HepG2 (cell line): Measurements from ENCODE around the gene CDS1. TPM values are rescaled to one million over a fixed set of nuclear protein-coding genes. Genes with fewer than 3 reads are reported as not detected.

Experiments
- ATAC-seq: fragments of 200-7000 bp; cut with Tn5 transposase; 3 replicates; pipeline ENCODE4 v1.9.1; 2020; ENCODE audit warnings: mild to moderate bottlenecking, moderate library complexity
- BruUV-seq: library from RNA; stranded (reverse); fragments of 400-500 nt; replicated peaks from 2 replicates; lab custom pipeline; 2021; lab: Mats Ljungman, UMichigan
- CTCF ChIA-PET: fragments of 300-600 bp; formaldehyde crosslinking; extraction: SDS; loops from one replicate; lab custom pipeline; 2021; ENCODE audit warnings: low total read pairs, inconsistent platforms, low intra/inter-chr PET ratio; lab: Yijun Ruan, JAX
- POLR2A ChIA-PET: fragments of 350-600 bp; sonication (Branson Sonifier 250); formaldehyde crosslinking; loops from one replicate; lab custom pipeline; 2020; ENCODE audit warnings: antibody characterized with exemption, inconsistent platforms; lab: Yijun Ruan, JAX
- DNase-seq: peaks from one replicate; pipeline ENCODE4 v3.0.0-alpha.2; 2015; ENCODE audit warnings: low spot score
- FAIRE-seq: peaks from 3 replicates; lab custom pipeline; 2011; peaks lifted over from hg19 to GRCh38; lab: Jason Lieb, UNC
- H2AFZ ChIP-seq: one replicate; pipeline ENCODE4 v1.6.1; 2011; ENCODE audit warnings: low read length, inconsistent platforms
- H3K27ac ChIP-seq: fragments of 300-600 bp; 3 replicates; pipeline ENCODE4 v1.8.0; 2011; ENCODE audit warnings: mixed run types, mild to moderate bottlenecking, mixed read lengths, low read length, inconsistent platforms; ENCODE audit not compliant: insufficient read depth; ENCODE audit errors: extremely low read length
- H3K27me3 ChIP-seq, 2 experiments: fragments of 200-600 bp in 1 of 2; 2 replicates in 1 of 2; 3 replicates in 1 of 2; pipeline versions ENCODE4 v1.6.0 to v1.8.0; 2011; ENCODE audit warnings: low read length in 2 of 2, mild to moderate bottlenecking in 2 of 2, moderate library complexity in 2 of 2, inconsistent platforms in 1 of 2; ENCODE audit not compliant: insufficient read depth in 2 of 2, control insufficient read depth in 1 of 2
- H3K36me3 ChIP-seq, 2 experiments: fragments of 200-600 bp in 1 of 2; replicated peaks in 1 of 2; 2 replicates in 1 of 2; 3 replicates in 1 of 2; pipeline versions ENCODE4 v1.5.1 to v1.8.0; 2011; ENCODE audit warnings: low read length in 2 of 2, inconsistent platforms in 1 of 2; ENCODE audit not compliant: insufficient read depth in 2 of 2, control insufficient read depth in 1 of 2
- H3K4me1 ChIP-seq: 2 replicates; pipeline ENCODE4 v1.5.1; 2012; ENCODE audit warnings: low read length, inconsistent platforms; ENCODE audit not compliant: insufficient read depth
- H3K4me2 ChIP-seq: 2 replicates; pipeline ENCODE4 v1.6.0; 2011; ENCODE audit warnings: low read depth, low read length, inconsistent platforms
- H3K4me3 ChIP-seq, 3 experiments: fragments of 200-600 bp in 1 of 3; sonication (generic), shearing (Covaris generic) in 1 of 3; replicated peaks in 1 of 3; 2 replicates each; pipeline ENCODE4 v1.5.1; 2011 to 2016; ENCODE audit warnings: low read length in 3 of 3, inconsistent platforms in 2 of 3, low read depth in 2 of 3, mild to moderate bottlenecking in 2 of 3, control low read depth in 1 of 3, mixed read lengths in 1 of 3; ENCODE audit not compliant: insufficient read depth in 1 of 3
- H3K79me2 ChIP-seq: one replicate; pipeline ENCODE4 v1.6.1; 2011; ENCODE audit warnings: low read length, inconsistent platforms; ENCODE audit not compliant: insufficient read depth
- H3K9ac ChIP-seq: 2 replicates; pipeline ENCODE4 v1.6.0; 2011; ENCODE audit warnings: mild to moderate bottlenecking, low read depth, low read length, inconsistent platforms; ENCODE audit not compliant: insufficient read depth
- H3K9me3 ChIP-seq: 2 replicates; pipeline ENCODE4 v1.5.1; 2012; ENCODE audit warnings: mild to moderate bottlenecking, low read length
- H4K20me1 ChIP-seq: 2 replicates; pipeline ENCODE4 v1.6.0; 2011; ENCODE audit warnings: inconsistent platforms, mild to moderate bottlenecking, low read length, moderate library complexity; ENCODE audit not compliant: insufficient read depth
- DNMT3B ChIP-seq: conservative IDR thresholded peaks from 2 replicates; pipeline ENCODE4 v1.6.1; 2016; ENCODE audit warnings: missing biosample characterization, control low read depth
- GFI1 ChIP-seq: sonication (generic); formaldehyde crosslinking; IDR thresholded peaks from 2 replicates; pipeline ENCODE4 v1.5.0; 2020; ENCODE audit warnings: missing genetic modification reagents, mild to moderate bottlenecking, borderline replicate concordance
- LRRFIP1 ChIP-seq: sonication (generic); formaldehyde crosslinking; conservative IDR thresholded peaks from 2 replicates; pipeline ENCODE4 v1.4.0; 2020; ENCODE audit warnings: missing genetic modification reagents
- MXD3 ChIP-seq: IDR thresholded peaks from 2 replicates; pipeline ENCODE4 v1.6.1; 2016; ENCODE audit warnings: mild to moderate bottlenecking, missing biosample characterization, missing genetic modification reagents
- MZF1 ChIP-seq: sonication (generic); formaldehyde crosslinking; IDR thresholded peaks from 2 replicates; pipeline ENCODE4 v1.8.1; 2023; ENCODE audit warnings: mild to moderate bottlenecking, missing genetic modification reagents, borderline replicate concordance
- PRDM4 ChIP-seq: sonication (generic); formaldehyde crosslinking; IDR thresholded peaks from 2 replicates; pipeline ENCODE4 v1.9.0; 2021; ENCODE audit warnings: missing genetic modification reagents, borderline replicate concordance
- REXO4 ChIP-seq: sonication (generic); formaldehyde crosslinking; IDR thresholded peaks from 2 replicates; pipeline ENCODE4 v1.8.0; 2022; ENCODE audit warnings: missing genetic modification reagents, mild to moderate bottlenecking, borderline replicate concordance
- SOX5 ChIP-seq: IDR thresholded peaks from 2 replicates; pipeline ENCODE4 v1.6.1; 2016; ENCODE audit warnings: borderline replicate concordance
- TAF1 ChIP-seq: sonication (generic); formaldehyde crosslinking; IDR thresholded peaks from 2 replicates; pipeline ENCODE4 v1.4.0; 2020; ENCODE audit warnings: missing genetic modification reagents
- ZBTB34 ChIP-seq: sonication (generic); formaldehyde crosslinking; IDR thresholded peaks from 2 replicates; pipeline ENCODE4 v1.8.0; 2022; ENCODE audit warnings: mild to moderate bottlenecking, missing genetic modification reagents
- ZFY ChIP-seq: sonication (generic); formaldehyde crosslinking; IDR thresholded peaks from 2 replicates; pipeline ENCODE4 v1.4.0; 2020; ENCODE audit warnings: missing genetic modification reagents
- ZNF232 ChIP-seq: sonication (generic); formaldehyde crosslinking; IDR thresholded peaks from 2 replicates; pipeline ENCODE4 v1.4.0; 2020; ENCODE audit warnings: missing genetic modification reagents, borderline replicate concordance
- ZNF33A ChIP-seq: sonication (generic); formaldehyde crosslinking; IDR thresholded peaks from 2 replicates; pipeline ENCODE4 v1.5.1; 2020; ENCODE audit warnings: missing genetic modification reagents, mild to moderate bottlenecking, moderate library complexity, borderline replicate concordance
- ZNF883 ChIP-seq: sonication (generic); formaldehyde crosslinking; IDR thresholded peaks from 2 replicates; pipeline ENCODE4 v1.5.1; 2020; ENCODE audit warnings: mild to moderate bottlenecking, missing genetic modification reagents; ENCODE audit errors: not compliant biosample characterization
- WGBS: methylation state at CpG from one replicate; pipeline ENCODE4 v1.1.6; 2017; ENCODE audit warnings: low lambda C conversion rate; 5-methylcytosine and 5-hydroxymethylcytosine counted together
- in situ Hi-C: cut with HindIII; loops from 2 replicates; pipeline ENCODE4 v1.10.0; 2017; ENCODE audit warnings: low pct_unique_long_range_greater_than_20kb; ENCODE audit not compliant: extremely low pct_ligation_motif_present
- intact Hi-C: fragments of 100-400 bp; cut with micrococcal nuclease; formaldehyde crosslinking; loops from one replicate; pipeline ENCODE4 v1.10.0; 2022; ENCODE audit not compliant: unreplicated experiment
- polyA plus RNA-seq, 8 experiments: library from polyadenylated mRNA; depleted of rRNA in 3 of 8; stranded (reverse) in 7 of 8; unstranded in 1 of 8; fragments of >200 nt; fragmentation: Illumina TruSeq in 4 of 8; extraction: Trizol in 4 of 8; gene quantifications; 2 replicates each; pipeline versions ENCODE4 v1.2.1 to v1.2.3, GENCODE V29; 2011 to 2016; ENCODE audit warnings: low read depth in 4 of 8, missing spikeins in 1 of 8, mixed read lengths in 1 of 8; ENCODE audit not compliant: insufficient read depth in 1 of 8
- total RNA-seq, 5 experiments: library from RNA; depleted of rRNA; stranded (reverse); fragments of >200 nt; fragmentation: Illumina TruSeq; extraction: Trizol; gene quantifications; 2 replicates each; pipeline ENCODE4 v1.2.3, GENCODE V29; 2016; ENCODE audit warnings: low read depth in 1 of 5

Gene CDS1
- total and polyA plus RNA-seq, 2 of the 13 experiments (the other 11 are each of a cell fraction or from before 2014, with no cell fraction given): 2.1 to 3.2 TPM

- TF ChIP-seq TAF1 (CRISPR knock-in tag) (no peak), ZNF33A (CRISPR knock-in tag) (no peak), REXO4 (CRISPR knock-in tag) (no peak), SOX5 (CRISPR knock-in tag) (no peak), ZBTB34 (no peak), ZNF232 (CRISPR knock-in tag) (no peak)
These were observed 32.0 kb downstream of the CDS1 start (continued) for GRCh38 chr4:84614891-84615290.

GRCh38 chr4:84615355-84615754 is 32.4 kb downstream of the CDS1 start:
- Histone ChIP-seq H3K36me3 (no peaks in the 10 kb centered on the region), H3K9ac (no peak overlapping the region), H3K27ac (no peak overlapping the region), H2AFZ (no peak overlapping the region), H3K27me3 (no peaks in the 10 kb centered on the region), H3K4me3 (no peak overlapping the region), H3K4me2 (no peak overlapping the region), H3K9me3 (no peaks in the 10 kb centered on the region), H4K20me1 (no peaks in the 10 kb centered on the region), H3K79me2 (no peaks in the 10 kb centered on the region), H3K4me1 (no peaks in the 10 kb centered on the region)
- in situ Hi-C loops (no loop called here), intact Hi-C loops (loop anchor here (5.0 kb wide), 1 partner anchor 1127 kb away; no protein-coding TSS in a partner anchor)
- FAIRE-seq (no peak), ATAC-seq (no peak), DNase-seq (no peak)
- ChIA-PET CTCF (no interaction called here), POLR2A (no interaction called here)
- TF ChIP-seq MZF1 (CRISPR knock-in tag) (no peak), PRDM4 (CRISPR knock-in tag) (no peak), GFI1 (no peak), MXD3 (CRISPR knock-in tag) (no peak), LRRFIP1 (CRISPR knock-in tag) (no peak), DNMT3B (CRISPR knock-in tag) (no peak), SOX5 (CRISPR knock-in tag) (no peak), ZNF883 (CRISPR knock-in tag) (no peak), ZFY (CRISPR knock-in tag) (no peak)
- BruUV-seq: no TSS peak
- WGBS: 85% methylated on average over 5 of the region's 5 CpGs
